Hepatic stellate cell (primary cell): ENCODE measurements around the gene IL5RA.

Experiments used
- DNase-seq: peaks from one replicate; pipeline ENCODE4 v3.0.0; 2011; ENCODE audit warnings: low spot score

IL5RA gene

DNA sequence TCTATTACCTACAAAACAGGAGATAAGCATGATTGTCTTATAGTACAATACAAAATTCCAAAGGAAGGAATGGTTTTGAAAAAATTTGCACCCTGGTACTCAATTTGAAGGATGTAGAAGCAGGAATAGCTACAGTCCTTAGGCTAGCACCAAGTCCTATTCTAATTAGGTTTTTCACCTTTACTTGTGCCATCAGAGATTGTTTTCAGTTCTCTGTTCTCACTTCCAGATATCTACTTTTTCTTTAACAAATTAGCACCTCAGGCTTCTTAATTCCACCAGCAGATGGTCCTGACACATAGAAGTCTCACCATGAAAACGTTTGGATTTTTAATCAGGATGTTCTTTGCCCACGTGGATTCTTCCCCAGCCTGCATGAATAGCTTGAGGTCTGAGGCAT, 43.8 kb downstream of the IL5RA start:
- no peak for DNase-seq

DNA sequence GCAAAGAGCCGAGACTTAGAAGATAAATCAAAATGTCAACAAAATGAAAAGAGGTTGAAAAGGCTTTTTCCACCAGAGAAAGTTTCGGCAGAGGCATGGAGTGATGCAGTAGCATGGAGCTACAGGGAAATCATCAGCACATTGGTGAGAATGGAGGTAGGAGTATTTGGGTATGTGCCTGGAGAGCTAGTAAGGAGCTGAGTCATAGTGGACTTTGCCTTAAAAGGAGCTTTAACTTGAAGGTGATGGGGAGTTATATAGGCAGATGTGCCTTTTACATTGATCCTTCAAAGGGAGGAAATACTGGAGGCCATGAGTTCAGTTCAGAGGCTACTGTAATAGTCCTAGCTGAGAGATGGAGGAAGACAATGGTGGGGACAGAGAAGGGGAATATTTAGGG, 44.3 kb downstream of the IL5RA start:
- no peak for DNase-seq

DNA sequence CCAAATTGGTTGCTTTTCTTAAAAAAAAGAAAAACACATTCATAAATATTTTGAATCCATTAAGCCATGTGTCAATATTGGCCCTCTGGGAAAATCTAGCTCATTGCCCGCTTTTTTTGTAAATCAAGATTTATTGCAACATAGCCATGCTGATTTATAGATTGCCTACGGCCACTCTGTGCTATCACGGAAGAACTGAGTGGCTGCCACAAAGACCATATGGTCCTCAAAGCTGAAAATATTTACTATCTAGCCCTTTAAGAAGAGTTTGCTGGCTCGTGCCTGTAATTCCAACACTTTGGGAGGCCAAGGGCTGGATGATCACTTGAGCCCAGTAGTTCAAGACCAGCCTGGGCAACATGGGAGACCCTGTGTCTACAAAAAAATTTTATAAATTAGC, 45.9 kb downstream of the IL5RA start:
- no peak for DNase-seq

DNA sequence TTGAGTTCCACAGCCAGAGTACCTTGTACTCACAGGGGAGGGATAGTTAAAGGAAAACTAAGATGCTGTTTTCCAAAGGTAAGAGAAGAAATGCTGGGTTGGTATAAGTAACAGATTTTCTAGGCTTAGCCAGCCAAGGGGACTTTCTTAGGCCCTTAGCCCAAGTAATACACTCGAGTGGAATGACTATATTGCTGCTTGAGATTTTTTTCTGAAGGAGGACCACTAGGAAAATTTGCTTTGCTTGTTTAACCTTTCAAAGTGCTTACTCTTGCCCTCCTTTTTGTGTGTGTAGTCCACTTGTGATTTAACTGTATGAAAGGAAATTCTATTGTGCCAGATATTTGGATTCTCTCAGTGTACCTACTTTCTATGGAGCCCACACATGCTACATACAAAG, 50.5 kb downstream of the IL5RA start:
- no peak for DNase-seq

DNA sequence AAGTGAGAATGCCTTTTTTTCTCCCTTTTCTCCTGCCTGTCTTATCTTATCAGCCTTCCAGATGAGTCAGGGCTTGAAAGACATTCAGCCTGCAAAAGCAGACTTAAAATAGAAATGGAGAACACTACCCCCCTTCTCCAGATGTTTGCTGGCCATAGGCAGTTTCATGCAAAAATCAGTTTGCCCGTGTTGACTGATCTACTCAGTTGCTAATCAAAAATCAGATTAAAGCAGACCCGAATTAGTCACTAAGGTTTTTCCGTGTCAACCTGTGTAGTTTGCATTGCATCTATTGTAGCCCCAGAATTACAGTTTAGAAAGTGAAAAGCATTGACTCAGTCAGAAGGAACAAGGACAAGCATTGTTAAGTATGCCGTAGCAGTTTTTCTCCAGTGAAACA, 56.2 kb downstream of the IL5RA start:
- no peak for DNase-seq

DNA sequence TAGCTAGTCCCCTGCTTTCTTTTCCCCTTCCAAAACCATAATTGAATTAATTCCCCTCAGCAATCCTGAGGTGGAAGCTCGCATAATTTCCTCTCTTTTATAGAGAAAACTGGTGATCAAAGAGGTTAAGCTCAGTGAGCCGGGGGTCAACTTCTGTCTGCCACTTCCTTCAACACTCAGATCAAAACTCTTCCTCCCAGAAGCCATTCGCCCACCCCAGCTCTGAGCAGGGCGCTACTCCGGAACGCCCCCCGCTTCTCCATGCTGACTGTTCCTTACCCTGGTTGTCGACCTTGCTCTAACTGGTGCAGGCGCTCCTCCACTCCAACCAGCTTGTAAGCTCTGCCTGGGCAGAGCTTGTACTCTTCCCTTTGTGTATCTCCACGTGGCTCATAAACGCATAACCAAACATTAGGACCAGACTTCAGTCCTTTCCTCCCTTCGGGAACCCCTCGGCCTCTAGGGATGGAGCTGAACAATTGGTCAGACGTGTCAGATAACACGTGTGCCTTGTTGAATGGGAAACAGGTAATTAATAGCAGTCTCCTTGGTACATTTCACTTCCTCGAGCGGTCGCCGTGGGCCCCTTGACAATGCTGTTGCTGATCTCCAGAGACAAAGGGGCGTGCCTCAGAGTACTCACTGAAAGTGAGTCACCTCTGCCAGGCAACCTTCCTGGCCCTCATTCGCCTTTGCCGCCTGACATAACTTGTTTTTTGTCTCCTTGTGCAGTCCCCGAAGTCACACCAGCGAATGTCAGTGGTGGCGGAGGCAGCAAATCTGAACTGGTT, 71.8 kb downstream of the IL5RA start:
- DNase-seq: no peak

DNA sequence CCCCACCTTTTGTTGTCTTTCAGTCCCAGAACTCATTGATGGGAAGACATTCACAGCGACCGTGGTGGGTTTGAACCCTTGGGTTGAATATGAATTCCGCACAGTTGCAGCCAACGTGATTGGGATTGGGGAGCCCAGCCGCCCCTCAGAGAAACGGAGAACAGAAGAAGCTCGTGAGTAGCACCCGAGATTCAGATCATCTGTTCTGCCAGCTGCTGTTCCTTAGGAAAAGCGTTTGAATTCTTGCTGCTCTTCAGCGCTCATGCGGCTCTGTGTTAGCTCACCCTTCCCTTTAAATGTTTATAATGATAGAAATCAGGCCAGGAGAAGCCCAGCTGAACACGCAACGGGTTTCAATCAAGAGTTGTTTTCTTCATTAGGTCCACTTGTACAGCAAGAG, 73.0 kb downstream of the IL5RA start:
- no peak for DNase-seq

DNA sequence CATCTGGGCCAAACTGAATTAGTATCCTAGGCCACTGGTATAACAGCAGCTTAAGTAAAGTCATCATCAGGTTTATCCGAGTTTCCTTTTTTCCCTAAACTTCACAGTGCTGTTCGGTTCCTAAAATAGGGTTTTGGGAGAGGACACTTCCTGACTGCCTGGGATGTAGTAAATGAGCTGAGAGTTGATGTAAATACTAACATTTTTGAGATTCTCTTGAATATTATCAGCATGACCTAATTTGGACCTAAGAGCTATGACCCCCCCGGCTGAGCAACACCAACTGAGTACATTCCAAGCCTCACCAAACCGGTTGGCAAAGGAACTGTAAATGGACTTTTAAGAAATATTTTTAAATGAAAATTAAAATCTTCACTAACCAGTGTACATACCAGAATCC, 78.8 kb downstream of the IL5RA start:
- DNase-seq: no peak

DNA sequence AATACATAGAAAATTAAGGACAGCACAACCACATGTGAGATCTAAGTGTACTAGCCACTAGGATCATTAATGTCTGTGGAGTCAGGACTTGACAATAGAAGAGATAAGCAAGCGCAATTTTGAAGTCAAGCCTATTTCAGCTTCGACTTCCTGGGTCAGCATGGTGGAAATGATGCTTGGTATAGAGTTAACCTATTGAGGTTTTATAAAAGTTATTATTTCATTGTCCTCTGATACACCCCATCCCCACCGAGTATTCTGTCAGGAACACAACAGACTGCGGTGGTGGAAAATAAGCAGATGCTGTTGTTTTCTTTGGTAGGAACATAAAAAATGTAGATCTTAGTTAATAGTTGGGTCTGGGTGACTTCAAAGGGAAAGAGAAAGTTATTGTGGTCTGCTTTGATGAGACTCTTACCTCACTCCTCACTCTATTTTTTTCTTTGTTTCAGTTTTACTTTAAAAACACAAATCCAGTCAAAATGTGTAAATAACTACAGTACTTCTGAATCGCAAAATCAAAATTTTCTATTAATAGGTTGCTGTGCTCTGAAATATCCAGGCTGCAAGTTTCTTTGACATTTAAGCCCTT, 82.1 kb downstream of the IL5RA start:
- no peak for DNase-seq

DNA sequence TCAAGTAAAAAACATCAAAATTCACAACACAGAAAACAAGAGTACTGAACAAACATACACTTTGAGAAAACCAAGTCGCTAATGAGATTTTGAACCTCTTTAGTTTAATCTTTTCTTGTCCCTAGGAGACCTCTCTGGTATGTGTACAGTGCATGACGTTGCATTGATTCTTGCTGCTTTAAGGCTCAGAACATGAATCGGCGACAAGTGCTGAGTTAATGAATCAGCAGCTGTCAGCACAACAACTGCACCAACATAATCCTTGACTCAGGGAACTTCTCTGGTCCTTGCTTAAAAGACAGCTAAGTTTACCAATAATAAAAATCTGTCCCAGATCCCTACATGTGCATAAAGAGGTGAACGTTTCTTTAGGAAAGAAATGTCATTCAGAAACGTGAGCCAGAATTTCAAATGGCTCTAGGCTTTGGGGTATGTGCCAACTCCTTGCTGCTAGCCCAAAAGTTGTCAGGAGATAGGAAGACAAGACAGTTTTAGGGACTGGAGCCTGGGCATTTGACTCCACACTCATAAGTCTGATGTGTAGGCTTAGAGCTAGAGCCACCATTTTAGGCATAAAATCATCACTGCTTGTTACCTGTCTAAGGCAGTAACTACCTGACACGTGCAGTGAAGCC, 86.9 kb downstream of the IL5RA start:
- no peak for DNase-seq

DNA sequence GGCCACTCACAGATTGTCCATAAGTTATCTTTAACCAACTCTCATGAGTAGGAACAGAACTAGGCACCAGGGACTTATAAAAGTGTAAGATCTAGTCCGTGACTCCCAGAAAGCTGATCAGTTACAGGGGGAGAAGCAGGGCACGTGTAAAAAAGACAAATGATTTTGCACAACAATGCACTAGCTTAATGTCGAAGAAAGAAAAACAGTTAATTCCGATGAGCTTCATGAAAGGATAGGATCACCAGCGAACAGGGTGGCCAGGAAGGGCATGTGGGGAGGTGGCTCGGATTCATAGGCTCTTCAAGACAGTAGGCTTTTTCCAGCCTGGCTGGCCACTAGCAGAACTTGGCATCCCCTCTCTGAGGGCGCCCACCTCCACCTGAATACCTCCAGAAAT, 90.0 kb downstream of the IL5RA start:
- DNase-seq: no peak
